NCI-H1694 treated with DMSO at 0.1 percent for 48 hours (cell line): ENCODE measurements around the gene APBA2.

Experiments used
- DNase-seq: peaks from one replicate; lab custom pipeline; 2025; lab: John Stamatoyannopoulos, UW

APBA2 gene

GRCh38 chr15:28896951-28897350 is 11.2 kb downstream of the APBA2 start:
- no peak for DNase-seq

GRCh38 chr15:28897861-28898585 is 12.2 kb downstream of the APBA2 start:
- no peak for DNase-seq

DNA sequence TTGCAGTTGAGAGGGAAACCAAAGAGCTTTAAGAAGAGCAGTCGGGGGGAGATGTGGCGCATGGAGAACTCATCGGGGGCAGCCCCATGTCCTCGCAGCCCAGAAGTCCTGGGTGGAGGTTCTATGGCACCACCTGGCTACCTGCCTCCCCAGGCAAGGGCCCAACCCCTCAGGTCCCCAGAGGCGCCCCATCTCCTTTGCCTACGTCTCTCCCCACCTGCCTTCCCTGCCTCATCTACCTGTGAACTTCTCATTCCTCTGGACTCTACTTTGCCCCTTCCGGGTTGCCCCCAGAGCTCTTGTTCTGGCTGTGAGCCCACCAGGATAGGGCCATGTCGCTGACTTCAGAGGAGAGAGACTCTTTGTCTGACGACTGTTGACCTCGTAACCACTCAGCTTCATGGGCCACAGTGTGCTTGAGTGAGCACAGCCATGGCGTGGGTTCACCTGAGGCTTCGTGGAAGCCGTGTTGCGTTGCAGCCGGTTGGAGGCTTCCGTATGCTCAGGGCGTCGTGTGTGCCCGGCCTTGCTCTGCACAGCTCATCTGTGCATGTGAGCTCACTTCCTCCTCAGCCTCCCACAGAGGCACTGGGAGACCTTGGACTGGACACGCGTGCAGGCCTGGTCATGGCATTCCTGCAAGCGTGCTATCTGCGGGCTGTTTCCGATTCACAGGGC is 13.4 kb downstream of the APBA2 start:
- no peak for DNase-seq

DNA sequence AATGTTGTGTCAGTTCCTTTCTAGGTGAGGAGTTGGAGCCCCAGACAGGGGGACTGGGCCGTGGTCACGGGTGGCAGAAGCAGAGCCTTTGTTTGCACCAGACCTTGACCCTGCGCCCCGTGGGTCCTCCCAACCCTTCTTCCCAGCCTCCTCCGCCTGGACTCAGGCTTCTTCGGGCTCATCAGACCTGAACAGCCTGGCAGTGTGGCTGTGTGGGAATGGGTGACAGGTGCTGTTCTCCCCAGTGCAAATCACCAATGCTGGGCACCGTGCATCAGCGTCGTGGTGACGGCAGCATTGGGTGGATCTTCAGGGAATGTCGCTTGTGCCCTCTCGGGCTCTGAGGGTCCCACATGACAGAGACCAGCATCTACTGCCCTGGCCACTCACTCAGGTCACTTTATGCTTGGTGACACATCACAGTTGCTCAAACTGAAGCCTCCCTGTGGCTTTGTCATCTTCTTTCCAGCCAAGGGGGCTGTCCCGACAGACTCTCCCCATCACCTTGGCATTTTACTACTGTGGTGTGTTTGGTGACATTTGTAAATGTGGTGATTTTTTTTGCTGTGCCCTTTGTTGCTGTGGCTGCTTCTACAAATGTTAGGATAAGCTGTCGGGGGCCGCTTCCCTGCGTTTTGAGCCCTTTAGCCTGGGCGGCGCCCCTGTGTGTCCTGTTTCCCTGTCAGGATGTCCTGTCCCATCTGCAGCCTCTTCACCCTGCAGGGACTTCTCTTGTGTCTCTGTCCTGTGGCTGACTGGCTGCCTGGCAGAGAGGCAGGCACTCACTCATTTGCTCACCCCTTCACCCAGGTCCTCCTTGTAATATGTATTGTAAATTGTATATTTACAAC is 14.5 kb downstream of the APBA2 start:
- DNase-seq = no peak

- no peak for DNase-seq
Observed at GRCh38 chr15:28900892-28901586, 15.3 kb downstream of the APBA2 start.

DNA sequence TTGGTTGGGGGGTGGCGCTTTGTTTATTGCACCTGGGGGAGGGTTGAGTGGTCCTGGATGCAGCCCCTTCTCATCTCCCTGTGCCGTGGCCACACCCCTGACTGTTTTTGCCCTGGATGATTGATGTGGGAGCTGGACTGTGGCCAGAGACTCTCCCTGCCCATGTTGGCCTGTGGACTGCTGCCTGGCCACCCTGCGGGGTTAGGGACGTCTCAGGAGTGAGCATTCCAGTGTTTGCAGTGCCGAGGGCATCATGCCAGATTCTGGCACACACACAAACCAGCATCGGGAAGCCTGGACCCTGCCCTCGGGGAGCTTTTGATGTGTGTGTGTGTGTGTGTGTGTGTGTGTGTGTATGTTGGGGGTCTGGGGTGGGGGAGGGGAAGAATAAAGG is 15.8 kb downstream of the APBA2 start:
- DNase-seq = no peak

DNA sequence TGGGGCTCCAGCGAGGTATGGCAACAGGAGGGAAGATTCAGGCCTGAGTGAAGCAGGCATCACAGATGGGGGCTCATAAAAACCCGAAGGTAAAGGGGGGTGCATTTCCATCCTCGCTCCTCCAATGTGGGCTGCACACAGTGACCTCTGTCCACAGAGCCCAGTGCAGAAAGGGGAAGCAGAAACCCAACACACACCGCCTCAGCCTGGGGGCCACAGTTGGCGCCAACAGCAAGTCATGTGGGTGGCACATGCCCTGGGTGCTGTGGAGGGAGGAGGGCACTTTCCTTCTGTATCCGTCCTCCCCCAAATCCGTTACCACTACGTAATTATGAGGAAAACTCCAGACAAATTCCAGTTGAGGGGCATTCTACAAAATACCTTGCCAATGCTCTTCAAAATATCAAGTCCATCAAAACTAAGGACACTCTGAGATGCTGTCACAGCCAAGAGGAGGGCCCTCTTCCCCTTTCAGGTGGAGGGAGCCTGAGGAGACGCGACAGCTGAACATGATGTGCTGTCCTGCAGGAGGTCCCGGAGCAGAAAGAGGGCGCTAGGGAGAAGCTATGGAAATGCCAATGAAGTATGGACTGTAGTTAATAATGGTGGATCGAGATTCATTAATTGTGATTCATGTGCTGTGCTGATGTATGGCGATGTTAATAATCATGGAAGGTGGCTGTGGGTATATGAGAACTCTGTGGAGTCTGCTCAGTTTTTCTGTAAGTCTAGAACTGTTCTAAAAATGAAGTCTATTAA is 16.4 kb downstream of the APBA2 start:
- DNase-seq = no peak

DNA sequence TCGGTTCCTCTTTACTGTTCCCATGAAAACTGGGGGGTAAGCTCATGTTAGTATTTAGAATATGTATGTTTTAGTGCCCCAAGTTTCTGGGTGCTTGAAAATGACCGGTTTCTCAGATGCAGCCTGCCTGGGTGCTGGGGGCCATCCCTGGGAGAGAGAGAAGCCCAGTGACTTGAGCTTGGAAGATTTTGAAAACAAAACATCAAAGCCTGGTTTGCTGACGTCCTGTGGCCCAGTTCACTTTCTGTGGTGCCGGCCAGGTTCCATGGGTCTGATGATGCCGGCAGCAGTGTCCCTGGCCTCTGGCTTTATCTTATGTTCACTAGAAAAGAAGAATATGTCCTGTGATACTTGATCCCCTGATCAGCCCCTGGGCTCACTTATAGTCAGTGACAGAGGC is 17.1 kb downstream of the APBA2 start:
- DNase-seq = no peak

DNA sequence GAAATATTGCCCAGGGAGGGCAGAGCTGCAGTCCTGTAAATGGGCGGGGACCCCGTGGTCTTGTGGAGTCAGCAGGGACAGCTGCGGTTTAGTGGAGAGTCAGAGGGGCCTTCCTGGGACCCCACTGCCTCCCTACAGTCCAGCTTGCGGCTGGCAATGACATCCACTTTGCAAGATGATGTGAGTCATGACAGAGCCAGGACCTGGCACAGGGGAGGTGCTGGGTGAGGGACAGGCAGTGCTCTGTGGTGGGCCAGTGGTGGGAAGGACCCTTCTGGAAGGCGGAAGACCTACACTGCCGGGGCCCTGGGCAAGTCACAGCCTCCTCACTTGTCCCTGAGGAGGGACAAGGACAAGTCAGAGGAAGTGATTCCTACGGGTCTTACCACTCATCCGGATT is 17.8 kb downstream of the APBA2 start:
- DNase-seq = no peak

GRCh38 chr15:28904003-28904402 is 18.2 kb downstream of the APBA2 start:
- no peak for DNase-seq

DNA sequence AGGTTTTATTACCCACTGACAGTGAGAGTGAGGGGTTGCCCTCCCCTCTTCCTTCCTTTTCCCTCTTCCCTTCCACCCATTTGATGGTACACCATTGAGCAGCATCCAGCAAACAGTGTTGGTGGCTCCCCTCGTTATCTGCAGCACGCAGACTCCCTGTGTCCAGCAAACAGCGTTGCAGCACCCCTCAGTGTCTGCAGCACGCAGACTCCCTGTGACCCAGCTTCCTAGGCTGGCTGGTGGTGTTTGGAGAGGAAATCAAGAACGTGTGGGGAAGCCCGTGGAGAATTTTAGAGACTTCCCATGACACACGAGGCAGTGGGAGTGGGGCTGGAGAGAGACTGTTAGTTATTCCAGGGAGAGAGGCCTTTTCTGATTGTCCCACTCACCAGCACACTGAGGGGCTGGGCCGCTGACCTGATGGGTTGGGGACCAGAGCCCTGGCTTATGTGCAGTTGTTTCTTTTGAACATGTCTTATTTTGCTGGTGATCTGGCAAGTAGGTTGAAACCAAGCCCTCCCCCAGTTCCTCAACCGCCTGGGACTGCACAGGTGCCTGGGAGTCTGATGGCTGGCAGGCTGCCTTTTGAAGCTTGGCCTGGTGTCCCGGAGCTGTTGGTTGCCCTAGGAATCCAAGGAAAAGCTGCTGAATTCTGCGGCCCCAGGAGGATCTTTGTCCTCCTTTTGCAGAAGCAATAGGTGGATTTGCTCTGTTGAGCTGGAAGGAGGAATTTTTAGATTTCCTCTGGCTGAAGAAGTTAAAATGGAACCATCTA is 19.0 kb downstream of the APBA2 start:
- DNase-seq = no peak

DNA sequence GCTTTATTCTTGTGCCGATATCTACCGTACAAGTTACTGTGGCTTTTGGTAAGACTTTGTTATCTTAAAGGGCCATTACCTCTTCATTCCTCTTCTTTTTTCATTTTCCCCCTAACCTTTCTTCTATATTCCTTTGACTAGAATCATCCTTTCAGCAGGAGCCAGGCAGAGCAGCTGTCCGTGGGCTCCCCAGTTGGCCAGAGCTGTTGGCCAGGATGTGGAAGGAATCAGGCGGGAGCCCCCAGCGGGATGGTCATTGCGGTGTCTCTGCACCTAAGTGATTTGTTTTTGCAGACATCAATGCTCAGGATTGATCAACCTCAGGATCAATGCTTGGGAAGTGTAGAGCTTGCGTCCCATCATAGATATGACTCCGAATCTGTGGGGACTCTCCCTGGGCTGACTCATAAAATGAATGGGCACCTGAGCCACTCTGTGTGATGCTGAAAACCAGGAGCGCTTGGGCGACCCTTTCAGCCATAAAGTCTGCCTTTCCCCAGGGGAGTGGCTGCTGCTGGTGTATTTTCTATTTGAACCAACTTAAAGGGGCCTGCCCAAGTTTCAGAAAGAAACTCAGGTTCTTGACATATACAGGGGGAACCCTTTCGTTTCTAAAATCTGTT is 21.7 kb downstream of the APBA2 start:
- DNase-seq = no peak

DNA sequence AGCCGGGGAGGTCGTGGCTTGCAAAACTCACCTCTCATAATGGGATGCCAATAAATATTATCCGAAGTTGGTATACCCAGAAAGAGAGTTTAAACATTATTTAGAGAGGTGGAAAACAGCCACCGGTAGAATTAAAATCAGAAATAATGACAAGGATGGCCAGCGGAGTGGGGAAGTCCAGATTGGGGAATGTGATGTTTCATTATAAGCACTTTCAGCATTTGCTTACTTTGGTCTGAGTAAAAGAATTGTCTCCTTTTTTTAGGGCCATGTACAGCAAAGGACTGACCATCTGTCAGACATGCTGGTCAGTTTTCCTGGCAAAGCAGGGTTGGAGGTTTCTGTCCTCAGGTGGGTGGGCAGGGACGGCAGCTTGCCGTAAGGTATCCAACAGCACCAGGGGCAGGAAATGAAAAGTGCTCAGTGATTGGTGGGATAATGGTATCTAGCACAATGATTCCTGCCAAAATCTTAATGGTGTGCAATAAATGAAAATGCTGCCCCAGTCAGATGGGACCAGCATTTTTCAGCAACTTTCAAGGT is 24.3 kb downstream of the APBA2 start:
- DNase-seq = no peak

DNA sequence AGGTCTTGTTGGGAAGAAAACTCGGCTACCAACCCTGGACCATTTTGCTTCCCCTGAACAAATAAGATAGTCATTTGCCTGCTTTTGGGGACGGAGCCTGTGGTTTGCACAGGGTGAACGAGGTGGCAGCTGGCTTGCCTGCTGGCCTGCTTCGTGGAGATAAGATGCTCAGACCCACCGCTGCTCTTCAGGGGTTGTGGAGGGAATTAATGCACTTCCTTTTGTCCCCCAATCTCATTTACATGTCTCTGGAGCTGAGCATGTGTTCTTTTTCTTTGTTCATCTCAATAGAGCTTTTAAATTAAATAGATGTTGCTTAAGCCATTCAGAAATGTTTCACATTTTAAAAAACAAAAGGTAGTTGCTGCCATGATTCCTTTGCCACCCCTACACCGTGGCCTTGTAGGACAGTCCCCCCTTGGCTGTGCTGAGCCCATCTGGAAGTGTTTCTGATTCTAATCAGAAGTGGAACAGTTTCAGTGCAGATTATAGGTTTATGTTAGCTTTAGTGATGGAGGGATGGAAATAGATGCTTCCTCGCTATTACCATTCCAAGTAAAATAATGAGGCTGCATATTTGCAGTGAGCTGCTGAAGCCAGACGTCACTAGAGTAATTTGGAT is 25.6 kb downstream of the APBA2 start:
- DNase-seq = no peak

GRCh38 chr15:28912422-28912821 is 26.6 kb downstream of the APBA2 start:
- DNase-seq = no peak

- no peak for DNase-seq
Observed at GRCh38 chr15:28913171-28913765, 27.5 kb downstream of the APBA2 start.

DNA sequence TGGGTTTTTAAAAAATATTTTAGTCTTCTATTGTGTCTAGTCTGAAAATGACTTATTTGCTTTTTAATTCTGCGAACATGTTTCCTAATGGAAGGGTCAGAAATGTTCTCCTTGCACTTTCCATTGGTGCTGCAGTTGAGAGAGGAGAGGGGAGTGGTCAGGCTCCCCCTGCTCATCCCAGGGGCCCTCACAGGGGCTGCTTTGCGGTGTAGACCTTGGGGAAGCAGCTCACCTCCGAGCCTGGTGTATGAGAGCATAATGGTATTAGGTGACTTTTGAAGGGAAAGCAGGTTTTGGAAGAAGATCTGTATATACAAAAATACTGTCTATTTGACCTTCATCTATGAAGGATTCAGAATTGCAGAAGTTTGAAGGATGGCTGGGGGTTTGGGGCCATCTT is 28.3 kb downstream of the APBA2 start:
- no peak for DNase-seq

- no peak for DNase-seq
Observed at GRCh38 chr15:28914483-28915023, 28.8 kb downstream of the APBA2 start.
